HG02588 (cell line): ENCODE results near the gene NUP88.

Source experiments
- ATAC-seq: cut with Tn5 transposase; IDR thresholded peaks from one replicate; pipeline ENCODE4 v1.9.1; 2021; ENCODE audit warnings: mild to moderate bottlenecking, moderate library complexity; ENCODE audit not compliant: unreplicated experiment

Gene NUP88

GRCh38 chr17:5361426-5361825, 58.0 kb downstream of the NUP88 start:
- no peak for ATAC-seq

DNA sequence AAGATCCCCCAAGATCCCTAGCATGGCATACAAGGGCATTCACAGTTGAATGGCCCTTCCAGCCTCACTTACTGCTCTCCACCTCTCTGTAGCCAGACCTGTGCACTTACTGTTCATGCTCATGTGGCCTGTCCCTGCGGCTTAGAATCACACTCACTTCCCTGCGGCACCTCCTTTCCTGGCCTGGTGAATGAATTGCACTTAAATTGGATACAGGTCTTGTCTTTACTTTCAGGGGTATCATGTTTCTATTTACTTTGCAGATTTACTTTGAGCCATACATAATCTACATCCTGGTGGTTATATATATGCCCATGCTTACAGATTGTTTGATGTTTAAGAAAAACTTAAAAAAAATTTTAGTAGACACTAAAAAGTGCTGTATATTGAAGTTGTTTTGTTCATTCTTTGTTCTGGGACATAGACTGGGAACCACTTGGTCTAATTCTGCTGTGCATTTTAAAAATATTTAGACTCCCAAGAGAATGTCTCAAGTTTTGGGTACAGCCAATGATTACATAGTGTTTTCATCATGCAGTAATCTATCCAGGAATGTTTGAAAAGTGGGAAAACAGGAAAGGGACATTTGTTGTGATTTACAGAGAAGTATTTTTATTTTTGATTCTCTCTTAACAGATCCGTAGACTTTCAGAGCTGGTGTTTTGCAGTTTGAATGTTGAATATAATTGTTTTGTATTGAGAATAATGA, 63.9 kb downstream of the NUP88 start:
- no peak for ATAC-seq

DNA sequence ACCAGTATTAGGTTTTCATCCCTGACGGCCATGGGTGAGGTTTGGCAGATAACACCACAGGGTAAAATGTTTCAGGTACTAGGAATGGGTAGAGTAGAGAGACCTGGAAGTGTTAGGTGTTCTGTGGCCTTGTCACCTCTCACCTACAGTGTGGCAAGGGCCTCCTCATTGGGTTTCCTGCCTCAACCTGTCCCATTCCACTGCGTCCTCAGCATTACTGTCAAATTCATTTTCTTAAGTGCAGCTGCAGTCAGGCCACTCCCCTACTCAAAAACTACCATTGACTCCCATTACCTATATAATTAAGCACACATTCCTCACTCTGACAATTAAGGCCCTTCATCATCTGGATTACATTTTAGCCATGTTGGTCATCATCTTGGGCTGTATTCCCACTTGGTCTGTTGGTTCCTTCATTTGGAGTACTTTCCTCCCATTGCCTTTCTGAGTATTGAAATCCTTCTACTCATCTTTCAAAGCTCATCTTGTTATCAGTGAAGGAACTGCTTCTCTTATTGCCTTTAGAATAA, 64.5 kb downstream of the NUP88 start:
- no peak for ATAC-seq

DNA sequence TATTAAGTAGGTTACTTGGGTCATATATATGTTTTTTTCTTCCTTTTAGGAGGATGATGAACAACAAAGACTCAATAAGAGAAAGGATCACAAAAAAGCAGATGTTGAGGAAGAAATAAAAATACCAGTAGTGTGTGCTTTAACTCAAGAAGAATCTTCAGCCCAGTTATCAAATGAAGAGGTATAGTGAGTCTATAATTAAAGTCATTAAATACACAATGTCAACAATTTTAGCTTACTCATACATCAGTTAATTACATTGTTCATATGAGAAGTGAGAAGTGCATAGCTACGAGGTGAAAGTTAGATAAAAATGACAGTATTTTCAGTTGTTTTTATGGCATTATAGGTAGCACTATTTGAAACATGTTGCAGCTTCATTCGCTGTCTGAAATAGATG, 65.2 kb downstream of the NUP88 start:
- no peak for ATAC-seq

DNA sequence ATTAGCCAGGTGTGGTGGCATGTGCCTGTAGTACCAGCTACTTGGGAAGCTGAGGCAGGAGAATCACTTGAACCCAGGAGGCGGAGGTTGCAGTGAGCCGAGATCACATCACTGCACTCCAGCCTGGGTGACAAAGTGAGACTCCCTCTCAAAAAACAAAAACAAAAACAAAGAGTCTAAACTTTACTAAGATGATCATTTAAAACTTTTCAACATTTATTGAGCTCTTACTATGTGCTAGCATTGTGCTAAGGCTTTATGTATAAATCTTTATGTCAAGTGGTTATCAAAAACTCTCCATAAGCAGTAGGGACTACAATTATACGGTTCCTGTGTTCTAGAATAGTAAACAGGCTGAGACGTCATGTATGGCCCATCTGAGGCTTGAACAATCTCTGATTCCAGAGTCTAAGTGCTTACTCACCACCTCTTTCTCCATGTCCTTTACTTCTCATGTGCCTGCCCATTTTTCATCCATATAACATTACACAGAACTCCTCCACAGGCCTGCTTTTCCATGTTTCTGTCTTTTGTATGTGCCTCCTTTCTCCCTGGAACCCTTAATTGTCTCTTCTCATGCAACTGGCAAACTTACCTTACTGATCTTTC, 66.7 kb downstream of the NUP88 start:
- ATAC-seq: no peak

- no peak for ATAC-seq
Measured at GRCh38 chr17:5344914-5345313, 74.5 kb downstream of the NUP88 start.
